TTC549 (cell line): ENCODE measurements around the gene LRRC8A.
"Not testable (repeated sequence)": the region's sequence is repeated elsewhere in the genome, so short reads cannot be mapped to it uniquely, and the experiment has no call there.

Source experiments
- FAIRE-seq: peaks from 2 replicates; lab custom pipeline; 2012; peaks lifted over from hg19 to GRCh38; lab: Jason Lieb, UNC

Gene LRRC8A

GRCh38 chr9:128881884-128882676, at the start of gene LRRC8A, which contains the start of gene KYAT1:
Gene LRRC8A (plus strand): TSS chr9:128882133. CDS start chr9:128907165, 25,032 bp downstream.
Gene KYAT1 (minus strand): TSS chr9:128881950. CDS start chr9:128845405, 36,545 bp downstream.
- no peak for FAIRE-seq

- no peak for FAIRE-seq
Measured at GRCh38 chr9:128833696-128834095, 48.2 kb upstream of the LRRC8A start.

- FAIRE-seq = no peak
Measured at GRCh38 chr9:128835246-128836210, 46.4 kb upstream of the LRRC8A start.

DNA sequence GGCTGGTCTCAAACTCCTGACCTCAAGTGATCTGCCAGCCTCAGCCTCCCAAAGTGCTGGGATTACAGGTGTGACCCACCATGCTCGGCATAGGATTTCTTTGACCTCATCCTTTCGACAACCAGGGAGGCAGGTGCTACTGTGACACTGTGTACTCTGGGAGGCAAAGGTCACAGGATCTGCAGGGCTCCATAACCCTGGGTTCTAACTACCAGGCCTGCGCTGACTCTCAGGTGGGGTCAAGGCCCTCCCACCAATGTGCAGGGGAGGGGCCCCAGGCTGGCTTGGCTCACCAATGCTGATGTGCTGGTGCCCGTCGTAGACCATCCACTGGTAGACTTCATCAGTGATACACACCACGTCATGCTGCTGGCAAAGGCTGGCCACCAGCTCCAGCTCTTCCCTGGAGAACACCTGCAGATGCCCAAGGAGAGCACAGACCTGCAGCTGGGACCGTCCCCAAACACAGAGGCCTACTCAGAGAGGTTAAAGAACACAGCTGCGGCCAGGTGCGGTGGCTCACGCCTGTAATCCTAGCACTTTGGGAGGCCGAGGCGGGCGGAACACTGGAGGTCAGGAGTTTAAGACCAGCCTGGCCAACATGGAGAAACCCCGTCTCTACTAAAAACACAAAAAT, 45.3 kb upstream of the LRRC8A start:
- no peak for FAIRE-seq

GRCh38 chr9:128838338-128838737, 43.6 kb upstream of the LRRC8A start:
- no peak for FAIRE-seq

DNA sequence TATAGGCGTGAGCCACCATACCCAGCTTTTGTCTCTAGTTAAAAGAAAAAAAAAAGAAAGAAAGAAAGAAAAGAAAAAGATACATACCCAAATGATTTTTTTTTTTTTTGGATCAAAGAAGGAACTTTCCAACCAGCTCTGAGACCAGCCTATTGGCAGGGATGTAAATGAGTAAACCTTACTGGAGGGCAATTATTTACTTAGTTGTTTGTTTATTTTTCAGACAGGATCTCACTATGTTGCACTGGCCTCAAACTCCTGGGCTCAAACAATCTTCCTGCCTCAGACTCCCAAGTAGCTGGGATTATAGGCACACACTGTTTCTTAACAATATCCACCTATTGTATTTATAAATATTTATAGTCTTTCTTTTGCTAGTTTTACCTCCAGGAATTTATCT, 41.4 kb upstream of the LRRC8A start:
- no peak for FAIRE-seq

- FAIRE-seq = no peak
Measured at GRCh38 chr9:128841694-128842492, 40.0 kb upstream of the LRRC8A start.

DNA sequence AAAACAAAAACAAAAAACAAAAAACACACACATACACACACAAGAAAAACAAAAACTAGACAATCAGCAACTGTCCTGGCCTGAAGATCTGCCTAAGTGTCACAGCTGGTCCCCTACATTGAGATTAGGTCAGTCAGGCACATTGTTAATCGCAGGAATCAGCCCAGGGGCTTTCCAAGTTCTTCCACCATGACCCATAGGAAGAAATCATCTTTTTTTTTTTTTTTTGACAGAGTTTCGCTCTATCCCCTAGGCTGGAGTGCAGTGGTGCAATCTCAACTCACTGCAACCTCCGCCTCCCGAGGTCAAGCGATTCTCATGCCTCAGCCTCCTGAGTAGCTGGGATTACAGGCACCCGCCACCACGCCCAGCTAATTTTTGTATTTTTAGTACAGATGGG, 38.8 kb upstream of the LRRC8A start:
- not testable (repeated sequence) for FAIRE-seq

DNA sequence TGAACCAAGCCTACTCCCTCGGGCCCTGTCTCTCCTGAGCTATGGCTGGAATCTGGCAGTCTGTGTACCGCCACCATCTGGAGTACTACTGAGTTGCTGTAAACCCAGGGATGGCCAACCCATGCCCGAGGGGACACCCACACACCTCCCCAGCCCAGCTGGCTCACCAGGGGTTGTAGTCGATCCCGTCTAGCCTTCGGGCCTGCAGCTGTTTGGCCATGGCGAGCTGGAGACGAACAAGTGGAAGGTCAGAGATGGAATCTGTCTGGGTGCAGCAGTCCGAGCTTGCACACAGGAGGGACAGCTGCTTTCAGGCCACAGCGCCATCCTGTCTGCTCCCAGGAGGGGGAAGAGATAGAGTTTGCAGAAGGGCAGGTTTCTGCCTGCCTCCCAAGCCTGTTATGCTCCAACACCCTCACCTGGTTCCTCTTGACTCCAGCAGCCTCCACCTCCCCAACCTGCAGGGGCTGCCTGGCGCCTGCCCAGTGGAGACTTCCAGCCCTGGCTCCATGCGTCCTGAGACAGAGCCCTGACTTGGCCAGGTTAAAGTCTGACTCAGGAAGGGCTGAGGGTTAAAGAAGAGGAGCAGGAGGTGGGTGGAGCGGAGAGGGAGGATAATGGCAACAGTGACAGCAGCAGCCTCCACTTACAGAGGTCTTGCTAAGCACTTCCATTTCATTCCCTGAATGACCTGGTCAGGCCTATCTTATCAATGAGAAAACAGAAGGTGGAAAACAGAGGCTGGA, 36.6 kb upstream of the LRRC8A start:
- FAIRE-seq = no peak

- no peak for FAIRE-seq
Measured at GRCh38 chr9:128846680-128847030, 35.3 kb upstream of the LRRC8A start.

DNA sequence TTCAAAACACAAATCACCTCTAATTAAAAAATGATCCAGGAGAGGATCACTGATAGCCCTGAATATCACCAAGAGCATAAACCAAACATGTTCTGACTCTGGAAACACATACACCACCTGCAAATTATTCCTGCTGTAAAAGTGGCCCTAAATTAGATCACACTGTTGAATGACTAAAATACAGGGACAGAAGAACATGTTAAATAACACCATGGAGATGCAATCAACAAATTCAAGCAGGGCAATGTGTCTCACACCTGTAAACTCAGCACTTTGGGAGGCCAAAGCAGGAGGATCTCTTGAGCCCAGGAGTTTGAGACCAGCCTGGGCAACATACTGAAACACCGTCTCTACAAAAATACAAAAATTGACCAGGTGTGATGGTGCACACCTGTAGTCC, 34.1 kb upstream of the LRRC8A start:
- FAIRE-seq = no peak

DNA sequence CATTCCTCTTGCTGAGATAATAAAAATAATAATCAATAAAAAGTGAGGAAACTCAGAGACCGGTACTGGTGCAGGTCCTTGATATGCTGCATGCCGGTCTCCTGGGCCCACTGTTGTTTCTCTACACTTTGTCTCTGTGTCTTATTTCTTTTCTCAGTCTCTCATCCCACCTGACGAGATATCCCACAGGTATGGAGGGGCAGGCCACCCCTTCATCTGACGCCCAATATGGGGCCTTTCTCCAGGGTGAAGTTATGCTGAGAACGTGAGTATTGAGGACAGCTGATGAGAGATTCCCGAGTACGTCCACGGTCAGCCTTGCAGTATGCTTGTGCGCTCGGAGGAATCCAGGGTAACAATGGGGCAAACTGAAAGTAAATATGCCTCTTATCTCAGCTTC, 30.9 kb upstream of the LRRC8A start:
- not testable (repeated sequence) for FAIRE-seq

DNA sequence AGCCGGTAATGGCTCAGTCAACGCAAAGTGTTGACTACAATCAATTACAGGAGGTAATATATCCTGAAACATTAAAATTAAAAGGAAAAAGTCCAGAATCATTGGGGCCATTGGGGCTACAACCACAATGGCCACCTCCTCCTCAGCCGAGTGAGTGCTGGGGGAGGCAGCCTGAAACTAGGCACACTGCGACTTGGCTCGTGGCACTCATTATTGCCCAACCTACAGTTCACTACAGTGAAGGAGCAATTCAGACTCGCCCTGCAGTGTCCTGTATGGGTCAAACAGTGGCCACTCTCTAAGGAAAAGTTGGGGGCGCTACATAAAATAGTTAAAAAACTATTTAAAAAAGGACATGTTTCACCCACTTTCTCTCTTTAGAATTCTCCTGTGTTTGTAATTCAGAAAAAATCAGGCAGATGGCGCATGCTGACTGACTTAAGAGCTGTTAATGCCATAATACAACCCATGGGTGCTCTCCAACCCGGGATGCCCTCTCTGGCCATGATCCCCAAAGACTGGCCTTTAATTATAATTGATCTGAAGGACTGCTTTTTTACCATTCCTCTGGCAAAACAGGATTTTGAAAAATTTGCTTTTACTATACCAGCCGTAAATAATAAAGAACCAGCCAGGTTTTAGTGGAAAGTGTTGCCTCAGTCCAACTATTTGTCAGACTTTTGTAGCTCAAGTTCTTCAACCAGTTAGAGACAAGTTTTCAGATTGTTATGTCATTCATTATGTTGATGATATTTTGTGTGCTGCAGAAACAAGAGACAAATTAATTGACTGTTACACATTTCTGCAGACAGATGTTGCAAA, 29.9 kb upstream of the LRRC8A start:
- FAIRE-seq = not testable (repeated sequence)

- not testable (repeated sequence) for FAIRE-seq
Measured at GRCh38 chr9:128852646-128853045, 29.3 kb upstream of the LRRC8A start.

DNA sequence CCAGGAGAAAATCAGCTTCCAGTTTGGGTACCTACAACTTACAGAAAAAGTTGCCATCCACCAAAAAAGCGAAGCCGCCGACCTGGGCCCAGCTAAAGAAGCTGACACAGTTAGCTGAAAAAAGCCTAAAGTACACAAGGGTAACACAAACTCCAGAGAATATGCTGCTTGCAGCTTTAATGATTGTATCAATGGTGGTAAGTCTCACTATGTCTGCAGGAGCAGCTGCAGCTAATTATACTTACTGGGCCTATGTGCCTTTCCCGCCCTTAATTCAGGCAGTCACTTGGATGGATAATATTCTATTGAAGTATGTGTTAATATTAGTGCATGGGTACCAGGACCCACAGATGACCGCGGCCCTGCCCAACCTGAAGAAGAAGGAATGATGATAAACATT, 27.5 kb upstream of the LRRC8A start:
- FAIRE-seq = not testable (repeated sequence)

GRCh38 chr9:128858476-128858875, 23.5 kb upstream of the LRRC8A start:
- FAIRE-seq = not testable (repeated sequence)

DNA sequence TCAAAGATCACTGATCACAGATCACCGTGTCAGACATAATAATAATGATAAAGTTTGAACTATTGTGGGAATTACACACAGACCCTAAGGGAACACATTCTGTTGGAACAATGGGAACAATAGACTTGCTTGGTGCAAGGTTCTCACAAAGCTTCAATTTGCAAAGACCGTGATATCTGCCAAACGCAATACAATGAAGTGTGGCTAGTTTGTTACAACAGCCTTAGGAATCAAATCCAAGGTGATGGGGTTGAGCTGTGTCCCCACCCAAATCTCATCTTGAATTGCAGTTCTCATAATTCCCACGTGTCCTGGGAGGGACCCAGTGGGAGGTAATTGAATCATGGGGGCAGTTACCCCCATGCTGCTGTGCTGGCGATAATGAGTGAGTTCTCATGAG, 21.0 kb upstream of the LRRC8A start:
- no peak for FAIRE-seq

DNA sequence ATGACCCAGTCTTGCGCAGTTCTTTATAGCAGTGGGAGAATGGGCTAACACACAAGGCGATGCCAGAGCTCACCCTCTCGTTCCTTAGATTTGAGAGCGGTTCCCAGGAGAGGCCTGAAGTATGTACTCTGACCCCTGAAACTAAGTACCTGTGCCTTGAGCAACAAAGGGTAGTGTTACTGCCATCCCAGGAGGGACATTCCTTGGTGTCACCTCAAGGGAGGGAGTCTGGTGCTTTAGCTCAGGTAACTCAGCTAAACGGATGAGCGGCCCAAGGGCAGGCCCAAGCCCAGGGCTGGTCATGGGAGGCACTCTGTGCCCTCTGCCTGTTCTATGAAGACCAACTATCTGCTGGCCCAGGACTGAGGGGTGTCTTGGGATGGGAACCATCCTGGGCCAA, 20.4 kb upstream of the LRRC8A start:
- no peak for FAIRE-seq

GRCh38 chr9:128862401-128862851, 19.5 kb upstream of the LRRC8A start:
- FAIRE-seq = no peak

DNA sequence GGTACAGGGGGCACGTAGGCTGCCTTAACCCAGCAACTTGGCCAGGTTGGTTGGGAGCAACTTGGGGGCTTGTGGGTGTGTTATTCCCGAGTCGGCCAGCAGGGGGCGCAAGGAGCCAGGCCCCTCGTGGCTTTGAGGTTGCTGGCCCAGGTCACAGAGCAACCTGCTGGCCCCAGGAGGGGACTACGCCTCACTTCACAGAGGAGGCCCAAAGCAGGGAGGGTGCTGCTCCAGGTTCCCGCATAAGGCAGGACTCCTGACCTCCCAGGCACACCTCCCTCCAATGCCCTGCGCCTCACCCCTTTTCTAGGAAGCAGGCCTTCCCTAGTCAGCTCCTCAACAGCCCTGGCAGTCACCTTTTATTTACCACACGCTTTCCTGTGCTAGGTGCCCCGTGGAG, 18.3 kb upstream of the LRRC8A start:
- FAIRE-seq = no peak
